Stimulated activated CD8-positive, alpha-beta memory T cell treated with anti-CD3 and anti-CD28 coated beads, Interleukin-7, amount 100 ng/mL, for 24 hours (primary cell): Measurements from ENCODE around the gene S100A7.
"Not testable (repeated sequence)": the region's sequence is repeated elsewhere in the genome, so short reads cannot be mapped to it uniquely, and the experiment has no call there.

ENCODE experiments used
- DNase-seq: peaks from one replicate; pipeline ENCODE4 v3.0.0-alpha.2; 2020; ENCODE audit warnings: low read depth

The S100A7 gene

DNA sequence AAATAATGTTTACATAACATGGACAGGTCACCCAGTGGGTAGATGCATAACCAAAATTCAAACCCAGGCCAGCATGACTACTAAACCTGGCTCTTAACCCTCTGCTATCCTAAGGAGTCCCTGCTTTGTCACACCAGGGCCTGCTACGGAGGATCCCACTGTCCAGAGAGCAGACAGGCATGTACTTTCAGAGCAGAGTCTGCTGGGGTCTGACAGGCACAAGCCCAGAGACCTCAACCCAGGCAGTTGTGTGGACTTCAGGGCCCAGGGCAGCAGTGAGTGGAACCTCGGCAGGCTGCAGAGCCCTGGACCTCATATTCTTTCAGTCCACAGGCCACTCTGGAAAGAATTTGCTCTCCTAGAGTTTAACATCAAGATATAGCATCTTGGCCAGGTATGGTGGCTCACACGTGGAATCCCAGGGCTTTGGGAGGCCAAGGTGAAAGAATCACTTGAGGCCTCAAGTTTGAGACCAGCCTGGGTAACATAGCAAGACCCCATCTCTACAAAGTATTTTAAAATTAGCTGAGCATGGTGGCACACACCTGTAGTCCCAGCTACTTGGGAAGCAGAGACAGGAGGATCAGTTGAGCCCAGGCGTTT, 16.1 kb upstream of the S100A7 start:
- DNase-seq: no peak

DNA sequence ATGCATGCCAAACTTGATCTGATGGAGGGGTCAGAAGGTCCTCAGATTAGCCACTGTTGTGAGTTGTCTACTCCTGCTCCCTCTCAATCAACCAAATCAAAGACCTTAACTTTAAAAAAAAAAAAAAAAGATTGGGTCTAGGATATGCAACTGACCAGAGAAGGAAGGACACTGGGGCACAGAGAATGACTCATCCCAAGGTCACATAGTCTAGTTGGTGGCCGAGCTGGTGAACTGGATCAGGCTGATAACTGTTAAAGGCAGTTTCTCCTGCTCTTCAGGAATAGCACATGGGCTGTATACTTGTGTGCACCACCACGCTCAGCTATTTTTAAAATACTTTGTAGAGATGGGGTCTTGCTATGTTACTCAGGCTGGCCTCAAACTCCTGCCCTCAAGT, 14.8 kb upstream of the S100A7 start:
- DNase-seq: no peak

DNA sequence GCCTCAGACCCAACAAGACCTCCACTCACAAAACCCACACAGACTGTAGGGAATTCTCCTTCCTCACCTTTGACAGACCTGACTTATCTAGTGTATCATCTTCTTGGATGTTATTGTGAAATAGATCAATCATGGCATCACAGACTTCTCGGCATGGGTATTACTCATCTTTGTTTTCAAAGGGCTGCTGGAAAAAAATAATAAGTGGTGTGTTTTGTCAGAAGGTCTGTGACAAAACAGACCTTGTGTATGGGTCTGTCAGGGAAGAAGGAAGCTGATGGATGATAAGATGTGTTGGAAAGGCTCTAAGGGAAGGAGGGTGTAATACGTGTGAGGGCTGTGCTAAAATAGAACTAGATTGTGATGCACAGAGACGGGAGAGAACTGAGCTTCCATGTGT, 13.9 kb upstream of the S100A7 start:
- no peak for DNase-seq

DNA sequence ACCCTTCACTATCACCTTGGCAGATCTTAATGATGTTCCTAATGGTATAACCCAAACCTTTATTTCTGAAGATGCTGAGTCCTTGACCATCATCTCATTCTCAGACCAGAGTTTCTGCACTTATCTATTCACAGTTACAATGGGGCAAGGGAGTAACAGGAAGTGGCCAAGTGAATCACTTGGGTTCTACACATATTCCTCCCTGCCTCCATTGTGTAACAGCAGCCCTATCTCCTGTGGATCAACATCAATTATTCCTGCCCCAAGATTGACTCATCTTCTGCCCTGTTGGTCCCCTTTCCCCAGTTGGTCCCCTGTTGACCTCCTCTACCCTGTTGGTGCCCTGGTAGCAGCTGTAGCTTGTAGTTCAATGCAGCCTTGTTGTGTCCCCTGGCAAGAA, 10.3 kb upstream of the S100A7 start:
- DNase-seq: no peak

DNA sequence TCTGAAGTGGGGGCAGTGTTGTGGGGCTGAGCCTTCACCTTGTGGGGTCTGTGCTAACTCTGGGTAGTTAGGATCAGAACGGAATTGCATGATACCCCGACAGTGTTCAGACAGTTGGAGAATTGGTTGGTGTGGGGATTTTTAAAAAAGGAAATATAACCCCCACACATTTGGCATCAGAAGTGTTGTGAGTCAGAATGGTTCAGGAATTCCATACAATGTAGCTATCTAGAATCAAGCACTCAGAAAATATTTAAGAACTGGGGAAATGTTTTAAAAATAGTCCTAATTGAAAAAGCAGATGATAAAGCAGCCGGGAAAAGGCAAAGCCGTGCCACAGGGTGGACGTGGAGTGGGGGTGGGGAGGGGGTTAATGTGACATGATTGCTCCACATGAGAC, 6.5 kb upstream of the S100A7 start:
- no peak for DNase-seq

DNA sequence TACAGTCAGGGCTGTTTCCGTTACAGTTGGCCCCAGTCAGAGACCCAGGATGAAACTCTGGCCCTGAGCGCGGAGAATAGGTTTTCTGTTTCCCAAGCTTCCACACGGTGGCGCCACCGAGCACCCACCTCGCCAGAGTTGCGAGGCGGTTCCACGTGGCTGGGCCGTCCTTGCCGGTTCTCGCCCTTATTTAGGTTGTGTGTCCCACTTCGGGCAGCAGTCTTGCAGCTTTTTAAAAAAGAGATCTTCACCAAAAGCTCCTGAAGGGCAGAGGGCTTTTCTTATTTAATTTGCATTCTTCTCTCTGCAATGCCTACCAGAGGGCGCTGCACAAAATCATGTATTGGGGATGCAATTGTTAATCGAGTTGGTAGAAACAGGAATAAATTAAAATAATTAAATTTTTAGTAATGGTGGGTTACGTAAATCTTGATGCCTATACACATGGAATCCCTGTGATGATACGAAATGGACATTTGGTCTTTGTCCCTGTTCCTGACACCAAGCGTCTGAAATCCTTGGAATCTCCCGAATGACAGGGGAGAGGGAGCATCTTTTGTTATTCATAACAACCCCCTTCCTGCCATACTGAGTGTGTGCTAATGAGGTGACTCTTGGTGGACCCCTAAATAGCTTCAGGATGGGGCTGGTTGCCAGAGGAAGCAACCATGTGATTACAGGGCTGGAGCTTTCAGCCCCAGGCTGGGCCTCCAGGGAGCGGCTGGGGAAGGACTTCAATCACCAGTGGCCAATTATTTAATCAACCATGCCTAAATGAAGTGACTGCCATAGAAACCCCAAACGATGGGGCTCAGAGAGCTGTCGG, 5.6 kb upstream of the S100A7 start:
- DNase-seq: peak; percentile 40

DNA sequence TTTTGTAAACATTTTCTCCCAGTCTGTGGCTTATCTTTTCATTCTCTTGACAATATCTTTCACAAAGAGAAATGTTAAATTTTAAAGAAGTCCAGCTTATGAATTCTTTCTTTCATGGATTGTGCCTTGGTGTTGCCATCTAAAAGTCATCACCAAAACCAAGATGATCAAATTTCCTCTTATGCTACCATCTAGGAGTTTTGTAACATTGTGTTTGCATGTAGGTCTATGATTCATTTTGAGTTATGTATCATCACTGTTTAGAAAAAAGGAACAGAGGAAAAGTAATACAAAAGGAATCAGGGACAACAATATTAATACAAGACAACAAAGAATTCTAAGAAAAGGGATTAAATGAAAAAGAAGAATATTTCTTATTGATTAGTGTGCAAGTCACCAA, 2.3 kb upstream of the S100A7 start:
- not testable (repeated sequence) for DNase-seq

DNA sequence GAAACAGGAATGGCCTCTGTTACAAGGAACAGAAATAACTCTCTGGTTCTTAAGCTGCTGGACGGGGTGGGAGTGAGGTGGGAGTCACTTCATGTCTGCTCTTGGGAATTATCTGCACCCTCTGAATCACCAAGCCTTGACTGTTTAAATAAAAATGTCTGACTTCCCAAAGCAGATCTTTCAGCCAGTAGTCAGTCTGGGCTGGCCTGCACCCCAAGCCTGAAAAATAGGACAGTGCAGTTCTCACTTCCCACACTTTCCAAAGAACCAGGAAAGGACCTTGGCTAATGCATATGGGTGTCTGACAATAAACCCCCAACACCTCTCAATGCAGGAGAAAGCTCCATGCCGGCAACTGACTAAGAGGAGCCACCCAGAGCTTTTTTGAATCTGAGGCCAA, 796 bp downstream of the S100A7 start:
- DNase-seq: no peak

DNA sequence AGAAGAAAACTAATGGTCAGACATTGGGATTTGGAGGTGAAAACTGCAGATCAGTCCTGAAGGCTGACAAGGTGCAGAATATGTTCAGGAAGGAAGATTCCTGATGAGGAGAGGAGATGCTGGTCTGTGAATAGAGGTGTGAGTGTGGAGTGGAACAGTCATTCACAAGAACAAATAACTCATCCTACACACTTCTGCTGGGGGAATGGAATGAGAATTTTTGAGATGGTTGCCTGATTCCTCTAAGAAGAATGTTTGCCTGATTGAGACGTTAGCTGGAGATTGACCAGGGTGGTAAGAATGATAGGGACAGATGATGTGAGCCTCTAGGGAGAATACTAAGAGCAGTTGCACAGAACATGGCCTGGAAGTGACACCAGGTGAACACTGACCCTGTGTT, 4.1 kb downstream of the S100A7 start:
- no peak for DNase-seq

DNA sequence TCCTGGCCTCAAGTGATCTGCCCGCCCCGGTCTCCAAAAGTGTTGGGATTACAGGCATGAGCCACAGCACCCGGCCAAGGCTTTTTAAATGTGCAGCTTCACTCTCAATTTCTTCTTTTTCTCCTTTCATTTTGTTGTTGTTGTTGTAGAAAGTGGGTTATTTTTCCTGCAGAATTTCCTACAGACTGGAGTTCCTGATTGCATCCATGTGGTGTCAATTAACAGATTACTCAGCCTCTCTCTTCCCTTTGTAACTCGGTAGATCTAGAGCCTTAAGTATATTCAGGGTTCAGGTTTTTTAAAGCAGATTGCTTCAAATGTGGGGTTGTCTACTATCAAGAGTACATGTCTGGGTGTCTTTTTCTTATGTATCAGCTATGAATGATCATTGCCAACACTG, 11.6 kb downstream of the S100A7 start:
- not testable (repeated sequence) for DNase-seq

DNA sequence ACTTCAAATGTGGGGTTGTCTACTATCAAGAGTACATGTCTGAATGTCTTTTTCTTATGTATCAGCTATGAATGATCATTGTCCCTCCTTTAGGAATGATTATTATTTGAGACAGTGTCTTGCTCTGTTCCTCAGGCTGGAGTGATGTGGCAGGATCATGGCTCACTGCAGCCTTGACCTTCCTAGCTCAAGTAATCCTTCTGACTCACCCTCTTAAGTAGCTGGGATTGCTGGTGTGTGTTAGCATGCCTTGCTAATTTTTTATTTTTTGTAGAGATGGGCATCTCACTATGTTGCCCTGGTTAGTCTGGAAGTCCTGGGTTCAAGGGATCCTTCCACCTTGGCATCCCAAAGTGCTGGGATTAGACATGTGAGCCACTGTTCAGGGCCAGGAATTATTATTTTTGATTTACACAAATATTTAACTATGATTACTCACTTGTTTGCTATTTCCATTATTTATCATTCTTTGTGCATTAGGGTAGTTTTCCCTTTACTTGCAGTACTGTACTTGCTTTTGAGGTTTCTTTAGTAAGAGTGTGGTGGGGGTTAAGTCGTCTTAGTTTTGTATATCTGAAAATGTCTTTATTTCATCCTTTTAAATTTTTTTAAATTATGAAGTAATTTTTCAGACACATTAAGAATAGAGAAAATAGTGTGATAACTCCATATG, 12.8 kb downstream of the S100A7 start:
- no peak for DNase-seq

DNA sequence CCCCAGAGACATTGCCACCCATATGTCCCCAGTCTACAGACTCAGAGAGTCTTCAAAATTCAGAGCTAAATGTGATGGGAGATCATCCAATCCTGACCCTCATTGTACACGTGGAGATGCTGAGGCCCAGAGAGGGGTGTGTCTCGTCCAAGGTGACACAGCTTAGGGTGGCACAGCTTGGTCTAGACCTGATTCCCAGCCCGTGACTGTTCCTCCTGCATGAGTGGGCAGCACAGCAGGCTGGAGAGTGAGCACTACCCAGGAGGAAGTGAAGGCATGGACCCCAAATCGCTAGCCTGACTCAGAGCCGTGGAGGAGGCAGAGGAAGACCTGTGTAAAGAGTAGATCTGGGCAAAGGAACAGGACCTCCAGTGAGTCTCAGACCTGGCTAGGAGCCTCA, 16.4 kb downstream of the S100A7 start:
- DNase-seq: no peak

DNA sequence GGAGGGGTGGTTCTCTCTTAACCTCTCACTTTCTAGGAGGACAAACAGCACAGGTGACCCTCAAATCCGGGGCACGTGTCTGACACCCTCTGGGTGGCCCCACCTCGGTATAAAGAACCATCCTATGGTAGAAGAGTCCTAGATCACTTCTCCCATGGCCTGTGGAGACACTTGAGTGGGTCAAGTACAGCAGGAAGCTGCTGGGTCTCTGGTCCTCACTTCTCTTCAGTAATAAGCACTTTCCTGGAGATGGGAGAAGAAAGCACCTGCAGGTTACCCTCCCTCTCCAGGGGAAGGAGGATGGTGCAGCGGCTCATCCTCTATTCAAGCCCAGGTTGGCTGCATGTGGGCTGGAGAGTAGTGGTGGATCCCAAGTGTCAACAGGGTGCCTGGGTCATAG, 17.0 kb downstream of the S100A7 start:
- DNase-seq: no peak

DNA sequence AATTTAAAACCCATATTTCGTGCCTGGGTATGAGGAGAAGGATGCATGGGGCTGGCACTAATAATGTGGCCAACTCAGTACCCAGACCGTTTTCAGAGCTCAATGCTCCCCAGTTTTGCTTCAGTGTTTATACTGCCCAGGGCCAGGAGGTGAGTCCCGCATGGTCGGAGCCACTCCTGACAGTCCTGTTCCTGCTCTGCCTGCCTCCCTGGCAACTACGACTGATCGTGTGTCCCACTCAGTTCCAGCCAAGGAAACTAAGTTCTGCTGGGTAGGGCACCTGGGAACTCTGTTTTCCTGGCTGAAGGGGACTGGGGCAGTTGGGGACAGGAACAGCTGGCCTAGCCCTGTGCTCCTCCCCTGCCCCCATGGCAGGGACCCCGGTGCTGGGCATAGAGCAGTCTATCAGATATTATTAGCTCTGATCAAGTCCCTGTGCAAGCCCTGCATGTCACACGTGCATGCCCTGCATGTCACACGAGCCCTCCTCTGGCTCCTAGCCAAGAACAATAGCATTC, 19.2 kb downstream of the S100A7 start:
- DNase-seq: no peak

DNA sequence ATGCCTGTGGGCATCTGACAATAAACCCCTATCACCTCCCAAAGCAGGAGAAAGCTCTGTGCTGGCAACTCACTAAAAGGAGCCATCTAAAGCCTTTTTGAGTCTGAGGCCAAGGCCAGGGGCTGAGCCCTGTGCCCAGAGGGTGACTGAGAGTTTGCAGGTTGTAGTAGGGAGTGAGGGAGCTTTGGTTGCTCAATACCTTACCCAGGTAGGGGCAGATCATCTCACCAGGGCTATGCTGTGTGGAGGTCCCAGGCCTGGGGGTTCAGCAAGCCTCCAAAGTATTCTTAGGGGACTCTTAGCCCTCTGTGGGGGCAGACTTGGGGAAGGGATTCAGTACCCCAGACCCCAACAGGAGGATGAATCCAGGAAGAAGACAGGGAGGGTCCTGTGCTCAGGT, 21.2 kb downstream of the S100A7 start:
- DNase-seq: no peak

DNA sequence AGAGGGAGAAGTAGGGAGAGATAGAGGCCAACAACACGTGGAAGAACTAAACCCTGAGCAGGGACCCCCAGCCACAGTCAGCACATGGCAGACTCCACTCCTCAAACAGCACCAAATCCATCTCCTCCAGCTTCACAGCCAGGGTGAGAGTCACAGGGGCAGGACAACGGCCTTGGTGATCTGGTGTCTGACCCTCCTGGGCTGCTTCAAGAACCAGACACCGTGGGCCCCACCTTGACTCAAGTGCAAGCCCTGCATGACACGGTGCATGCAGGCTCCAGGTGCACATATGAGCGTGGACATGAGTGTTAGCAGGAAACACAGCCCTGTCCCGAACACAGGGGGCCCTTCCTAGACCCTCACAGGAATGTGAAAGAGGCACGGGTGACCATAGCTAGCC, 21.9 kb downstream of the S100A7 start:
- DNase-seq: no peak

DNA sequence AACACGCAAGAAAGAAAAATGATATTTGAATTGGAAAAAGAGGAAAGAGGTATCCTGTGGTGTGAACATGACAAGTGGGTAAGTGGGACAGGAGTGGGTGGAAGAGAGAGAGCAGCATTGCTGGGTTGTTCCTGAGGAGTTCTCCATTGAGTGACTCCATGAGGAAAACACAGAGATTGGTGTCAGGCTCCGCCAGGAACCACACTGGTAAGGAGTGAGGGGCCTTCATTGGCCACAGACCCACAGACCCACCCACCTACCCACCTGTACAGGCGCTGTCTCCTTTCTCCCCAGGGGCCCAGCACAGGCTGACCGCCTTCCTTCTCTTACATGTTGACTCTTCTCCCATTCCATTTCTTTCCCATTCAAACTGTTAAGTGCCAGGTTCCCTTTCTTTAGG, 23.2 kb downstream of the S100A7 start:
- DNase-seq: no peak

DNA sequence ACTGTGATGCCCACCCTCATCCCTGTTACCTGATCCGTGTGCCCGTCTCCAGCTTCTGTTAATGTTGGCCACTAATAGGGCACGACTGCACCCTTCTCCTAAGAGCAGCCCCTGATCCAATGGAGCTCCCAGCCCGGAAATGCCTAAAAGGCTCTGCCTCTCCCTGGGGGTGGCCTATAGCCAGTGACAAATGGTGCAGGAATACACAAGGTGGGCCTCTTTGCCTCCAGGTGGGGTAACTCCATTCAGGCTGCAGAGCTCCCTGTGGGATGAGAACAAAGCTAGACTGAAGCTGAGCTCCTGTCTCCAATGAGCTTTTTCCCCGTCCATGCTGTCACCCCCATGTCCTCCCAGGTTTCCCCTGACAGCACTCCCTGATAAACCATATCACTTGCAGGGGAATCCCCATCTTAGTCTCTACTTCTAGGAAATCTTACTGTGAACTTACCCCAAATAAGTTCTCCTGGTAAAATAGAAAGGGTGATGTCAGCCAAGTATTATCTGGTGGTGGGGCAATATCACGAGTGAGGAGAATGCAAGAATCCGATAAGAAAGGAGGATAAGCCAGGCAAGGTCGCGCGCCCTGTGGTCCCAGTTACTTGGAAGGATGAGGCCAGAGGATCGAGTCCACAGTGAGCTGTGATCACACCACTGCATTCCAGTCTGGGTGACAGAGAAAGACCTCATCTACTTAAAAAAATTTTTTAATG, 25.6 kb downstream of the S100A7 start:
- no peak for DNase-seq

DNA sequence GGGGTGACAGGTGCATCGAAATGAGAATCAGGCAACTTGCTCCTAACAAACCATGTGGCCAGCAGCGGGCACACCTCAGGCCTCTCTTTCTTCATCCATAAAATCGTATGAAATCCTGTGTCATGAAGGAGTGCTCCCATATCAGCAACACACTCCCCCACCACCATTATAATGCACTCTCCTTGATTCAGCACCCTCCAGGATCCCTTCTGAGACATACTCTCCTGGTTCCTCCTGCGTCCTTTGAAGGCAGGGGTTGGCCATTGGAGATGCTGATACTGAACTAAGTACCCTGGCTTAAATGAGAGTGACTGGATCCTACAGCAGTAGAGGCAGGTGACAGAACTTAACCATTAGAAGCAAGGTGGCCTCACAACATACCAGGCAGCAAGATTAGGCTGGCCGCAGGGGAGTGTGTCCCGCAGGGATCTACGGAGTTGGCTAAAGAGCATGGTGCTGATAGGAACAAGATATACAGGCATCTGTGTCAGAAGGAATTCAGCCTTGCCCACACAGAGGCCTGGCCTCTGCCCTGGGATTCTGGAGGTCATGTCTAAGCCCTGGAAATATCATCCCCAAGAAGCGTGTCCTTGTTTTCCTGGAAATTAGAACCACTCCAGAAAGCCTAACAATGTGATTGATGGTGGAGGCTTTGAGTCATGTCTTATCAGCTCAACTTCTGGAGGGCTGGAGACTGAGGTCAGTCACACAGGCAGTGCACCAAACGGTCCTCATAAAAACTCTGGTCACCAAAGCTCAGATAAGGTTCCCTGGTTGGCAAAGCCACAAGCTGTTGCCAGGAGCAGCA, 27.4 kb downstream of the S100A7 start:
- no peak for DNase-seq

DNA sequence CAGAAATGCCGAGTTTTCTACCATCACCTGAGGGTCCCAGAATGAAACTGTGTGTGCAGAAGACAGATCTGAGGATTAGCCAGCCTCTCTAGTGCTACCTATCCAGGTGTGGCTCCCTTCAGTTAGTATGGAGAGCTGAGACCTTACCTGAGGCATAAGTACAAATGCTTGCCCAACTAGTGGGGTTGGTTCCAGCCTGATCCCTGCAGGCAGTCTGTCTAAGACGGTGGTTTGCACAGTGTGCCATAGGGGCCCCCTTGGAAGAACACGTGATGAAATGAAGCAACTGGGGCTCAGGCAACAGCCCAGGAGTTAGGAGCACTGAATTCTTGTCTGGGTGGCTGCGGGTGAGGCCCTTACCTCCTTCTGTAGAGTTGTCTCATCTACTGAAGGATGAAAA, 28.5 kb downstream of the S100A7 start:
- no peak for DNase-seq

DNA sequence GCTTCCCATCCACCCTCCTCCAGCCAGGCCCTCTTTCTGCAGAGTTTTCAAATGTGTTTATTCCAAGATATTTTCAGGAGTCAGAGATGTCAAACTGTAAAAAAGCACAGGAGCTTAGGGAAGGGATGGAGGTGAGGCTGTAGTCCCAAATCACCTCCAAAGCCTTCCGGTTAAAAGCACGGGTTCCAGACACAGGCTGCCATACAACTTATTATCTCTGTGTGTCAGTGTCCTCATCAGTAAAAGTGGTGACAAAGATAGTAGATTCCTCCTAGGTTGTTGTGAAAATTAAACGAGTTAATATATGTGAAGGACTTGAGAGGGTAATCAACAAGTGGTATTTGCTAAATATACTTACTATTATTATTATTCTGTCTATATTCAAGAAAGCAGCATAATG, 29.0 kb downstream of the S100A7 start:
- DNase-seq: no peak

DNA sequence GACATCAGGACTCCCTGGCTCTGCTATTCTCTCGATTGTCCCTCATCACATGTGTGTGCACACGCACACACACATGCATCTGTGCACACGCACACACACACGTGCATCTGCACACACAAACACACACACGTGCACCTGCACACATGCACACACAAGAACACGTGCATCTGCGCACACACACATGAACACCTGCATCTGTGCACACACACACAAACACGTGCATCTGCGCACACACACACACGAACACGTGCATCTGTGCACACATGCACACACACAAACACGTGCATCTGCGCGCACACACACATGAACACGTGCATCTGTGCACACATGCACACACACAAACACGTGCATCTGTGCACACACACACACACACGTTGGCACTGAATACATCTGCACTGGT, 29.4 kb downstream of the S100A7 start:
- DNase-seq: no peak
